ENCODE results near the gene LHX5.

- TF ChIP-seq POLR2AphosphoS5 (IDR thresholded peaks at IDR 0.05) (peak in 1 of 4 donors; percentile 22), CTCF (IDR thresholded peaks at IDR 0.05) (no peak)
These were observed 53.3 kb downstream of the LHX5 start for GRCh38 chr12:113418213-113418879.

Measured in sigmoid colon (tissue), 4 donors.